HG02885 (cell line): ENCODE measurements around the gene BNIPL.
A peak's percentile ranks its signal among the peaks of the same experiment; 100 is the strongest.

Experiments
- ATAC-seq: cut with Tn5 transposase; IDR thresholded peaks from one replicate; pipeline ENCODE4 v1.9.1; 2021; ENCODE audit warnings: mild to moderate bottlenecking; ENCODE audit not compliant: unreplicated experiment, poor library complexity

BNIPL gene

DNA sequence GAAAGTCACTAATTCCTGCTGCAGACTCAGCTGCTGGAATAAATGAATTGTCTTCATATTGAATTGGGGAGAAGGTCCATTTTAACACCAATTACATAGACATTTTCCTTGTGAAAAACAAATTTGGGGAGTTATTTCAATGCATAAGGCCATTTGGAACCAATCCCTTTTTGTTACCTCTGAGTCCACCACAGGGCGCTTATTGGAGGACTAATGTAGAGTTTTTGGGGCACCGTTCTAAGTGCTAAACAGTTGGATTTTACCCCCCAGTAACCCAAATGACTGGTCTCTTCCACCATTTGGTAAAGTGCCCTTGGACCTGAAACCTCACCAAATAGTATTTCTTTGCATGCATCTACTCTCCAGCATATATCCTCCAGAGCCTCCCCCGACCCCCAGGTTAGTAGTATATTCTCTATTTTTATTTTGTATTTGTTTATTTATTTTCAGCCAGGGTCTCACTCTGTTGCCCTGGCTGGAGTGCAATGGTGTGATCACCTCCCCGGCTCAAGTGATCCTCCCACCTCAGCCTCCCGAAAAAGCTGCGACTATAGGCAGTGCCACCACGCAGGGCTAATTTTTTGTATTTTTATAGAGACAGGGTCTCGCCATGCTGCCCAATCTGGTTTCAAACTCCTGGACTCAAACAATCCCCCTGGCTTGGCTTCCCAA lies 26.6 kb upstream of the BNIPL start:
- no peak for ATAC-seq

DNA sequence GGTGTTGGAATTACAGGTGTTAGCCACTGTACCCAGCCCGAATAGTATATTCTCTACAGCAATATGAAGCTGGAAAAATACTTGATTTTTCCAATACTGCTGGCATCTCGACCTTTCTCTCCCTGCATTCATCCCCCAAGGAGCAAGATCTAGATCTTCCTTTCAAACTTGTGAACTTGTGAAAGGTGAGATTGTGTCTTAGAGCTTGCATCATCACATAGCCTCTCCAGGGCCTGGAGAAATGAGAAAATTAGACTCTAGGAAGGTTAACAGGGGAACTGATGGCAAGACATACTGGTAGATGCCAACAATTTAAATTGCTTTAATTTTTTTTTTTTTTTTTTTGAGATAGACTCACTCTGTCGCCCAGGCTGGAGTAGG lies 26.1 kb upstream of the BNIPL start:
- no peak for ATAC-seq

DNA sequence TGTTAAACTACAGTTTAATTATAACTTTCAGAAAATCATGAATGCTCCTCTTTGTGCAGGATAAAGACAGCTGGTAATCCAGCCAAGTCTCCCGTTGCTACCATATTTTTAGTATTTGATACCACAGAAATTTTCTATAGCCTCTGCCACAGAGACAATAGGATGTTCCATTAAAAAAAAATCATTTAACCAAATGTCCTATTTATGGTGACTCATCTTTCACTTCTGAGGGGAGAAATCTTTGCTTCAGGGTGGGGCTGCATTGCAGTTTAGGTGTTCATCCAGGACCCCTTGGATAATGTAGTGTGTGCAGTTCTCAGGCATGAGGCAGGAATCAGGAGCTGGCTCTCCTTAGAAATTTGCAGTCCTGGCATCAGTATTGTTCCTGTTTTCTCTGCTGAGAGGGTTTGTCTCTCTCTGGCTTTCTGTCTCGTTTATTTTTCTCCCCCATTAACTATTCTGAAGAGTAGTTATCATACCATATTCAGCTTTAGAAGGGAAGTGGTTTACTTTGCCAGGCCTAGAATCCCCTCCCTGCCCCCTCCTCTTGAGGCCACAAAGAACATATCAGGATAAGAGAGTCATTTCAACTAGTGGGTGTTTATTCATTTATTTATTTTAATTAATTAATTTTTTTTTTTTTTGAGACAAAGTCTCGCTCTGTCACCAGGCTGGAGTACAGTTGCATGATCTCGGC lies 25.1 kb upstream of the BNIPL start:
- ATAC-seq: no peak

DNA sequence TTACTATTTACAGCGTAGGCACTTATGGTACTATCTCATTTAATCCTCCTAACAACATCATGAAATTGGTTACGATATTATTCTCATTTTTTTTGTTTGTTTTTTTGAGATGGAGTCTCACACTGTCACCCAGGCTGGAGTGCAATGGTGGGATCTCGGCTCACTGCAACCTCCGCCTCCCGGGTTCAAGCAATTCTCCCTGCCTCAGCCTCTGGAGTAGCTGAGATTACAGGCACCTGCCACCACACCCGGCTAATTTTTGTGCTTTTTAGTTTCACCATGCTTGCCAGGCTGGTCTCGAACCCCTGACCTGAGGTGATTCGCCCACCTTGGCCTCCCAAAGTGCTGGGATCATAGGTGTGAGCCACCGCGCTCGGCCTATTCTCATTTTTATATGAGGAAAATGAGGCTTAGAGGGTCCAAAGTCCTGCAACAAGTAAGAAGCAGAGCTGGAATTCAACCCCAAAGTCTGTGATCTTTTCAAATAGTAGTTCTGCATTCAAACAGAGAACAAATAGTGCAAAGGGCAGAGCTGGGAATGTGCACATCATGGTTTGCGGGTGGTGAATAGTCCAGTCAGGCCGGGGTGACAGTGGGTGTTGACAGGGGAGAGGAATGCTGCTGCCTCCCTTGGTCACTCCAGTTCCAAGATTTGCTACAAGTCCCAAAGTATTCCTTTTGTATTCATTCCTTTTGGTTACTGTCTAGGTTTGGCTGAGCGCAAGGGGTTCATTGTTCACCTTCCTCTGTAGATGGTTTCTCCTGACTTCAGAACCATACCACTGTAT lies 23.5 kb upstream of the BNIPL start:
- ATAC-seq: no peak

GRCh38 chr1:151013518-151013917 lies 22.9 kb upstream of the BNIPL start:
- no peak for ATAC-seq

GRCh38 chr1:151024540-151025146 lies 11.7 kb upstream of the BNIPL start:
- no peak for ATAC-seq

DNA sequence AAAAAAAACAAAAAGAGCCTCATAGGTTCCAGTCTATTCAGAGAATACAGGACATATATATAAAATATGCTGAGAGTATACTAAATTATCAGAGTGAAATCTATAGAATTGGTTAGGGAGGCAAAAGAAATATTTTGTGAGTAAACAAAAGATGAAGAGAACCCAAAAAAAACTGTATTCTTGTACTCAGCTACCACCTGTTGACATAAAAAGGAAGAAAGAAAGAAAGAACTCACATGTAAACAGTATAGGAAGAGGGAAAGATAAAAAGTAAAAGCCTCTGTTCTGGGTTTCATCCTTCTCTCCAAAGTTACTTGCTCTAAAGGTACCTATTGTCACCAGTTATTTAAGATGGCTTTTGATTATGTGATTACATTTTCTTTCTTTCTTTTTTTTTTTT lies 9.9 kb upstream of the BNIPL start:
- ATAC-seq: no peak

- no peak for ATAC-seq
Observed at GRCh38 chr1:151032164-151032563, 4.2 kb upstream of the BNIPL start.

DNA sequence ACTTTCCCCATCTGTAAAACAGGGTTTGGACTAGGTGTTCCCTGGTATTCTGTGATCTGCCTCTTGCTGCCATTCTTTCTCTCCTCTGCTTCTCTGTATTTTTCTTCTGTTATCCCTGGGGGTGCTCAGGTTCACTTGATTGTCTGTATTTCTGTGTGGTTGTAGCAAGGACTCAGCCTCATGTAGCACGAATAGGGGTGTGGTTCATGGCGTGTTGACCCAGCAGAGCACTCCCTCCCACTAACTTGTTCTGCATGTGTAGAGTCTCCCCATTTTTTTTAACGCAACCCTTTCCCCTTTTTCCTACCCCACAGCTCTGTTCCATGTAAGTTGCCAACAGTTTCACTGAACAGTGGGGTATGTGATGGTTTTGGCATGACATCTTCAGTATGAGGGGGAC lies 1.2 kb upstream of the BNIPL start:
- no peak for ATAC-seq

GRCh38 chr1:151037032-151037431 lies 646 bp downstream of the BNIPL start:
- no peak for ATAC-seq

GRCh38 chr1:151039521-151039920 lies 3.1 kb downstream of the BNIPL start:
- ATAC-seq: no peak

DNA sequence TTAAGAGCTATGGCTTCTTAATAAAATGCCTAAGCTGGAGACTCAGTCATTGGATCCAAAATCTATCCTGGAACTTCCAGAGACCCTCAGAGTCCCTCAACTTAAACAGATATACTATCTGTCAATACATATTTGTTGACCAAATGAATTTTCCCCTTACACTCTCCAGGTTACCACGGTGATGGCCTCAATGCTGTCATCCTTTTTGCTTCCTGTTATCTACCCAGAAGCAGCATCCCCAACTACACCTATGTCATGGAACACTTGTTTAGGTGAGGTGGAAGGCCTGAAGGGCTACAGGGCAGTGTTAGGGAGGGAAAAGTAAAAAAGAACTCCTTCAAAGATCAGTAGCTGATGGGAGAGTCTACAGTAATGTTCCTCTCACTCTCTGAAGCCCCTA lies 6.8 kb downstream of the BNIPL start:
- no peak for ATAC-seq

DNA sequence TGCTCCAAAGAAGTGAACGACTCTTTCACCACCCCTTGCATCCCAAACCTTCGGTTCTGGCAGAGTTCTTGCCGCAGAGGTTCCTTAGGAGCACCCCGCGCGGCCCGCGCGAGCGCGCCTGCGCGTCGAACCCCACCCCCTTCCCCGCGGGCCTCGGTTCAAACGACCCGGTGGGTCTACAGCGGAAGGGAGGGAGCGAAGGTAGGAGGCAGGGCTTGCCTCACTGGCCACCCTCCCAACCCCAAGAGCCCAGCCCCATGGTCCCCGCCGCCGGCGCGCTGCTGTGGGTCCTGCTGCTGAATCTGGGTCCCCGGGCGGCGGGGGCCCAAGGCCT lies 11.2 kb downstream of the BNIPL start, which contains the start of gene C1orf56:
TSS of gene C1orf56 (plus strand) at position 161 of the 334 bp plus-strand sequence. CDS start at position 258, 97 bp downstream.
- ATAC-seq: peak; percentile 48

DNA sequence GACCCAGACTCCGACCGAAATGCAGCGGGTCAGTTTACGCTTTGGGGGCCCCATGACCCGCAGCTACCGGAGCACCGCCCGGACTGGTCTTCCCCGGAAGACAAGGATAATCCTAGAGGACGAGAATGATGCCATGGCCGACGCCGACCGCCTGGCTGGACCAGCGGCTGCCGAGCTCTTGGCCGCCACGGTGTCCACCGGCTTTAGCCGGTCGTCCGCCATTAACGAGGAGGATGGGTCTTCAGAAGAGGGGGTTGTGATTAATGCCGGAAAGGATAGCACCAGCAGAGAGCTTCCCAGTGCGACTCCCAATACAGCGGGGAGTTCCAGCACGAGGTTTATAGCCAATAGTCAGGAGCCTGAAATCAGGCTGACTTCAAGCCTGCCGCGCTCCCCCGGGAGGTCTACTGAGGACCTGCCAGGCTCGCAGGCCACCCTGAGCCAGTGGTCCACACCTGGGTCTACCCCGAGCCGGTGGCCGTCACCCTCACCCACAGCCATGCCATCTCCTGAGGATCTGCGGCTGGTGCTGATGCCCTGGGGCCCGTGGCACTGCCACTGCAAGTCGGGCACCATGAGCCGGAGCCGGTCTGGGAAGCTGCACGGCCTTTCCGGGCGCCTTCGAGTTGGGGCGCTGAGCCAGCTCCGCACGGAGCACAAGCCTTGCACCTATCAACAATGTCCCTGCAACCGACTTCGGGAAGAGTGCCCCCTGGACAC lies 11.7 kb downstream of the BNIPL start:
- ATAC-seq: peak; percentile 59

- no peak for ATAC-seq
Observed at GRCh38 chr1:151048645-151049032, 12.3 kb downstream of the BNIPL start.

- no peak for ATAC-seq
Observed at GRCh38 chr1:151049458-151049857, 13.1 kb downstream of the BNIPL start.

- no peak for ATAC-seq
Observed at GRCh38 chr1:151050051-151050688, 13.8 kb downstream of the BNIPL start.

DNA sequence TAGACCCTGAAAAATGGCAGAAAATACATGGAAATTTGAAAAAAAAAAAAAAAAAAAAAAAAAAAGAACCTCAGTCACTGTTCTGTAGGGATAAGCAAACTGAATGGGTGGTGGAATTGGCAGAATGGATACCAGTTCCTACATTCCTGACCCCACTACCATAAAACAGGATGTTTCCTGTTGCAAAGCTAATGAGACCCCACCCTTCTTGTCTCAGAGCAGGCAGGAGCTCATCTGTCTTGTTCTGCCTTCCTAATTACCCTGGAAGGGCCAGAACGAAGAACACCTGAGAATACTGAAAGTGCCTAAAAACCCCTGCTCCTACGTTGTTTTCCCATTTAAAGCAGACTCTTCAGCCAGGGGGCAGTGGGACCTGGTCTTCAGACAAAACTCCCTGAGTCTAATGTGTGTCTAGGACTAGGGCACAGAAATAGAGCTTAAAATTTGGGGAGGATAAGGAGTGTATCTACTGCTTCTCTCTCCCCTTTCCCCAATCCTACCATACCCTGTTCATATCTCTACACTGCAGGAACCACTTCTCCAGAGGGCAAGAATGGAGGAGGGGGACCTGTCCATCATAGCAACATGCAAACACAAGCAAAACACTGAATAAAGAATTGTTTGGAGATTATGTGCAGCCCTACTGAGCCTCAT lies 15.1 kb downstream of the BNIPL start:
- no peak for ATAC-seq

DNA sequence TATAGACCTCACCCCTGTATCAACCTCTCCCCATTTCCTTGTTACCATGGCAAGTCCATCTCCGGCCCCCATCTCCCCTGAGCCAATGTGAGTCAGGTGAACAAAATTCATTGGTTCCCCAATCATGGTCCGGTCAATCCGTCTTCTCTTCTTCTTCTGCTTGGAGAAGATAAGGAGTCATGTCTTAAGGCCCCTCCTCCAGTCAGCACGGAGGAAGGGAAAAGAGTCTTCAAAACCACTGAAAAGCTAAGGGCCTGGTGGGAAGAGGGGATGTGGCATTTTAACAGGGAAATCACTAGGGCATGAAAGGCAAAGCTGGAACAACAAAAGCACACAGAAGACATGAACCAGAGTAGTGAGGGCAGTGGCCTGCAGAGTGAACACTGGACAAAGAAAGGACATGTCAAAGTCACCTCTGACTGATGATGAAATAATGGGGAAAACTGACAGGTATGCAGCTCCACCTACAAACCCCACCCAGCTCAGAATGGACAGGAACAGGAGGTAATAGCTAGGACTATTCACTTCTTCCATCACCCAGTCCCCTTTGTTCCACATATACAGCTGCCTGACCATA lies 18.7 kb downstream of the BNIPL start:
- no peak for ATAC-seq
